Measurements from ENCODE around the gene INSM1. TPM values are rescaled to one million over a fixed set of nuclear protein-coding genes. Genes with fewer than 3 reads are reported as not detected.

INSM1 gene
- total RNA-seq, 2 experiments from 2014 or later = not detected

DNA sequence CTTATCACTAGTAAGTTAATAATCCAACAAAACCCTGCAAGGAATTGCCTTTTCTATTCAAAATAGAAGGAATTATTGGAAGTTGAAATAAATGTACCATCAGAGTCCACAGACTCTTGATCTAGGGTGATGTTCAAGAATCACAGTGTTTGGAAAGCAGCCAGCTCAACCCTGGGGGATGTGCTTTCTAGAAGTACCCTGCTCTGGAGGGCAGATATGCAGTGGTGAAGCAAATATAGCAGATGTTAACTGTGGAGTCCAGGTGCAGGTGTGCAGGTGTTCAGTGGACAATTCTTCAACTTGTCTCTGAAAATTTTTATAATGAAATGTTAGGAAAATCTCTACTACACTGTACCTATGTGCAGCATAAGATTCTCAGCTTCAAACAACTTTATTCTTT lies 9.1 kb upstream of the INSM1 start:
- POLR2A ChIA-PET = no interaction called here
- no peaks in the 10 kb centered on the region for H3K36me3 ChIP-seq (ENCODE audit: insufficient read depth, low read length)
- Mint-ChIP-seq H3K4me1 (ENCODE audit: low read depth) (peaks cover 21% of the 10 kb centered on the region), H3K36me3 (ENCODE audit: low read depth) (no peaks in the 10 kb centered on the region), H3K27ac (no peak overlapping the region), H3K9me3 (no peaks in the 10 kb centered on the region), H3K27me3 (peaks cover 62% of the 10 kb centered on the region), H3K4me3 (no peak overlapping the region)
- intact Hi-C loops (cut with DNase I, micrococcal nuclease) = no loop called here
- ATAC-seq (ENCODE audit: poor library complexity) (no peak), DNase-seq (no peak)
- H3K27ac ChIP-seq (ENCODE audit: low read depth in 1 of 2, low read length in 2 of 2) = no peak overlapping the region
- no peaks in the 10 kb centered on the region for H3K9me3 ChIP-seq (ENCODE audit: control insufficient read depth in 1 of 2, insufficient read depth in 1 of 2, low read length in 2 of 2)
- peaks cover 7% of the 10 kb centered on the region for H3K4me1 ChIP-seq (ENCODE audit: insufficient read depth, low read length)
- CTCF ChIA-PET = no interaction called here
- H3K4me3 ChIP-seq (ENCODE audit: low read length) = no peak overlapping the region
- peaks cover 14 to 25% of the 10 kb centered on the region in 2 experiments for H3K27me3 ChIP-seq (ENCODE audit: control insufficient read depth in 1 of 2, insufficient read depth in 2 of 2, low read length in 2 of 2)
- TF ChIP-seq, protein P1, sequence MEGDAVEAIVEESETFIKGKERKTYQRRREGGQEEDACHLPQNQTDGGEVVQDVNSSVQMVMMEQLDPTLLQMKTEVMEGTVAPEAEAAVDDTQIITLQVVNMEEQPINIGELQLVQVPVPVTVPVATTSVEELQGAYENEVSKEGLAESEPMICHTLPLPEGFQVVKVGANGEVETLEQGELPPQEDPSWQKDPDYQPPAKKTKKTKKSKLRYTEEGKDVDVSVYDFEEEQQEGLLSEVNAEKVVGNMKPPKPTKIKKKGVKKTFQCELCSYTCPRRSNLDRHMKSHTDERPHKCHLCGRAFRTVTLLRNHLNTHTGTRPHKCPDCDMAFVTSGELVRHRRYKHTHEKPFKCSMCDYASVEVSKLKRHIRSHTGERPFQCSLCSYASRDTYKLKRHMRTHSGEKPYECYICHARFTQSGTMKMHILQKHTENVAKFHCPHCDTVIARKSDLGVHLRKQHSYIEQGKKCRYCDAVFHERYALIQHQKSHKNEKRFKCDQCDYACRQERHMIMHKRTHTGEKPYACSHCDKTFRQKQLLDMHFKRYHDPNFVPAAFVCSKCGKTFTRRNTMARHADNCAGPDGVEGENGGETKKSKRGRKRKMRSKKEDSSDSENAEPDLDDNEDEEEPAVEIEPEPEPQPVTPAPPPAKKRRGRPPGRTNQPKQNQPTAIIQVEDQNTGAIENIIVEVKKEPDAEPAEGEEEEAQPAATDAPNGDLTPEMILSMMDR (IDR thresholded peaks at IDR 0.05) = no peak

DNA sequence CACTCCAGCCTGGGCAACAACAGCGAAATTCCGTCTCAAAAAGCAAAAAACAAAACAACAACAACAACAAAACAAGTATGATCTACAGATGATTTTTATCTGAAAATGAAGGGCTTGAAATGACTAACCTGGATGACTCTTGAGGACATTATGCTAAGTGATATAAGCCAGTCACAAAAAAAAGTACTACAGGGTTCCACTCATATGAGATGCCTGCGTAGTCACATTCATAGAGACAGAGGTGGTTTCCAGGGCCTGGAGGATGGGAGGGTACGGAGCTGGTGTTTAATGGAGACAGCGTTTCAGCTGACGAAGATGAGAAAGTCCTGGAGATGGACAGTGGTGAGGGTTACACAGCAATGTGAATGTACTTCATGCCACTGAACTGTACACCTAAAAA lies 8.3 kb upstream of the INSM1 start:
- TF ChIP-seq, protein P1 (IDR thresholded peaks at IDR 0.05) = no peak
- CTCF ChIA-PET = no interaction called here
- peaks cover 7% of the 10 kb centered on the region for H3K4me1 ChIP-seq (ENCODE audit: insufficient read depth, low read length)
- intact Hi-C loops (cut with DNase I, micrococcal nuclease) = loop anchor here in 1 of 2 experiments (5.0 kb wide), 1 partner anchor 208 kb away; no protein-coding TSS in a partner anchor
- H3K27ac Mint-ChIP-seq = no peak overlapping the region
- H3K36me3 ChIP-seq (ENCODE audit: insufficient read depth, low read length) = no peaks in the 10 kb centered on the region
- POLR2A ChIA-PET = no interaction called here
- ATAC-seq (ENCODE audit: poor library complexity) (no peak), DNase-seq (no peak)
- H3K27ac ChIP-seq (ENCODE audit: low read depth in 1 of 2, low read length in 2 of 2) = no peak overlapping the region
- H3K27me3 Mint-ChIP-seq = peaks cover 58% of the 10 kb centered on the region
- no peaks in the 10 kb centered on the region for H3K36me3 Mint-ChIP-seq (ENCODE audit: low read depth)
- no peak overlapping the region for H3K4me3 ChIP-seq (ENCODE audit: low read length)
- H3K4me1 Mint-ChIP-seq (ENCODE audit: low read depth) = peaks cover 21% of the 10 kb centered on the region
- no peaks in the 10 kb centered on the region for H3K9me3 Mint-ChIP-seq
- peaks cover 21 to 33% of the 10 kb centered on the region in 2 experiments for H3K27me3 ChIP-seq (ENCODE audit: control insufficient read depth in 1 of 2, insufficient read depth in 2 of 2, low read length in 2 of 2)
- H3K9me3 ChIP-seq (ENCODE audit: control insufficient read depth in 1 of 2, insufficient read depth in 1 of 2, low read length in 2 of 2) = peaks cover 0 to 2% of the 10 kb centered on the region in 2 experiments
- no peak overlapping the region for H3K4me3 Mint-ChIP-seq

DNA sequence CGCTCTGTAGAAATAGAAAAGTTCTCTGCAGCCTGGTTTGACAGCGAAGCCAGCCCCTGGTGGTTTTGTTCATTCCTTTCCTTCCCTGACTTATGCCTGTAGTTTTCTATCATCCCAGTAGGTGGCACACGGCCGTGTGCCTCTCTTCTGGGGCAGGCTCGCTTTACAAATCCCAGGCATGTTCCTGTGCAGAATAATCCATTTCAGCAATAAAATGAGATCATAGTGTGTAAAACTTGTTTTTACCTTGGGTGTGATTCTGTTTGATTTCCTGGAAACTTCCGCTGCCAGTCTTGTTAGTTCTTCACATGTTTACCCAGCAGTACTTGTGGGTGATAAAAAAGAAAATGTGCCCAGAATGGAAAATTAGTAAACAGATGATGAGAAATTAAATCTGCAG lies 7.4 kb upstream of the INSM1 start:
- Mint-ChIP-seq H3K27ac (no peak overlapping the region), H3K4me3 (no peak overlapping the region), H3K36me3 (ENCODE audit: low read depth) (no peaks in the 10 kb centered on the region), H3K27me3 (peaks cover 60% of the 10 kb centered on the region), H3K9me3 (no peaks in the 10 kb centered on the region), H3K4me1 (ENCODE audit: low read depth) (peaks cover 21% of the 10 kb centered on the region)
- no peak overlapping the region for H3K27ac ChIP-seq (ENCODE audit: low read depth in 1 of 2, low read length in 2 of 2)
- intact Hi-C loops (cut with DNase I, micrococcal nuclease) = loop anchor here in 1 of 2 experiments (5.0 kb wide), 1 partner anchor 207 kb away; no protein-coding TSS in a partner anchor
- no peak for ATAC-seq (ENCODE audit: poor library complexity)
- H3K9me3 ChIP-seq (ENCODE audit: control insufficient read depth in 1 of 2, insufficient read depth in 1 of 2, low read length in 2 of 2) = peaks cover 0 to 9% of the 10 kb centered on the region in 2 experiments
- H3K4me3 ChIP-seq (ENCODE audit: low read length) = no peak overlapping the region
- TF ChIP-seq, protein P1 (IDR thresholded peaks at IDR 0.05) = peak; percentile 40
- CTCF ChIA-PET = no interaction called here
- H3K27me3 ChIP-seq (ENCODE audit: control insufficient read depth in 1 of 2, insufficient read depth in 2 of 2, low read length in 2 of 2) = peaks cover 25 to 41% of the 10 kb centered on the region in 2 experiments
- peak in 5 of 14 experiments; percentile 3 to 50 (median 39) for DNase-seq
- H3K36me3 ChIP-seq (ENCODE audit: insufficient read depth, low read length) = no peaks in the 10 kb centered on the region
- POLR2A ChIA-PET = no interaction called here
- H3K4me1 ChIP-seq (ENCODE audit: insufficient read depth, low read length) = peaks cover 7% of the 10 kb centered on the region
